Tongue (tissue), 2 donors: Measurements from ENCODE around the gene BHLHA9. TPM values are rescaled to one million over a fixed set of nuclear protein-coding genes. Genes with fewer than 3 reads are reported as not detected.
A peak's percentile ranks its signal among the peaks of the same experiment; 100 is the strongest.
"Not testable (repeated sequence)": the region's sequence is repeated elsewhere in the genome, so short reads cannot be mapped to it uniquely, and the experiment has no call there.

Experiments used
- DNase-seq: peaks from one replicate; pipeline ENCODE4 v3.0.0-alpha.2; 2015
- total RNA-seq: library from RNA; depleted of rRNA; stranded (reverse); fragments of >200 nt; gene quantifications from one replicate; pipeline ENCODE4 v1.2.3, GENCODE V29; 2014

The BHLHA9 gene
- not detected for total RNA-seq

DNA sequence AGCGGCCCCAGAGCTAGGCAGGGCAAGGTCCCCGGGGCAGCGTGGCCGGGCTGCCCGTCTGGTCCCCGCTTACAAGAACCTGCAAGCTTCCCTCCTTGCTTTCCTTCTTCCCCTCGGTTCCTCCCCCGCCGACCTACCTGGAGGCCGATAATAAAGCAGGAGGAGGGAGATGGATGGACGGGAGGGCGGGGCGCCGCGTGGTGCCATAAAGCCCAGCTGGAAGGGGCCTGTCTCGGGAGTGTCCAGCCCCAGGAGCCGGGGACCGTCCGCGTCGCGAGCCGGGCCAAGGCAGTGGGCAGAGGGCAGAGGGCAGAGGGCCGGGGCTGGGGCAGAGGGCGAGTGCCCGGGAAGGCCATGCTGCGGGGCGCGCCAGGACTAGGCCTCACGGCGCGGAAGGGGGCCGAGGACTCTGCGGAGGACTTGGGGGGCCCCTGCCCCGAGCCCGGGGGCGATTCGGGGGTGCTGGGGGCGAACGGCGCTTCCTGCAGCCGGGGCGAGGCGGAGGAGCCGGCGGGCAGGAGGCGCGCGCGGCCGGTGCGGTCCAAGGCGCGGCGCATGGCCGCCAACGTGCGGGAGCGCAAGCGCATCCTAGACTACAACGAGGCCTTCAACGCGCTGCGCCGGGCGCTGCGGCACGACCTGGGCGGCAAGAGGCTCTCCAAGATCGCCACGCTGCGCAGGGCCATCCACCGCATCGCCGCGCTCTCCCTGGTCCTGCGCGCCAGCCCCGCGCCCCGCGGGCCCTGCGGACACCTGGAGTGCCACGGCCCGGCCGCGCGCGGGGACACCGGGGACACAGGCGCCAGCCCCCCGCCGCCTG, at the start of gene BHLHA9:
Gene BHLHA9, plus strand, starts transcription at position 235 of the 820 bp plus-strand sequence. Its CDS starts 120 bp downstream, at position 355.
- no peak for DNase-seq

DNA sequence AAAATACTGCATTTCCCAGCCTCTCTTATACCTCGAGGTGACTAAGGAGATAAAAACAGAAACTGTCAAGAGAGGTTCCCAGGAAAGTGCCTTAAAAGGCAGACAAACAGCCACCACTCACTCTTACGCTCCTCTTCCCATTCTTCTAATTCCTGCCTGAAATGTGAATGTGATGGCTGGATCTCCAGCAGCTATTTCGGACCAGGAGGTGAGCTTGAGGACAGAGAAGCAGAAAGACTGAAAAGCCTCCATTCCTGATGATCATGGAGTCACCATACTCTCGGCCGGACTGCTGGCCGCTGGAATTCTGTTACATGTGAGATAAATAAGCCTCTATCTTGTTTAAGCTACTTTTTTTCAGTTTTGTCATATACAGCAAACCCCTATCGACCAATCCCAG, 49.0 kb upstream of the BHLHA9 start:
- no peak for DNase-seq

DNA sequence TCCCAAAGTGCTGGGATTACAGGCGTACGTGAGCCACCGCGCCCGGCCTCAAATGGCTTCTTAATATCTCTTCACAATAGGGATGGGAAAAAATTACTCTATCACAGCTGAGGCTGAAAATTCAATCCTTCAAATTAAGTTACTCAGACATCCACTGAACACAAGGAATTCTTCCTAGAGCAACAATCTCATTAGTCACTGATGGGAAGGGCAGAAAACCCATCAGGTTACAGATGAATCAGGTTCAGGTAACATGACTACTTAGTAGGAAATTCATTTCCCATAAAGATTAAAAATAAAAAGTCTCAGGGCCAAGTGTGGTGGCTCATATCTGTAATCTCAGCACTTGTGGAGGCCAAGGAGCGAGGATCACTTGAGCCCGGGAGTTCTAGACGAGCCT, 47.9 kb upstream of the BHLHA9 start:
- DNase-seq = no peak

DNA sequence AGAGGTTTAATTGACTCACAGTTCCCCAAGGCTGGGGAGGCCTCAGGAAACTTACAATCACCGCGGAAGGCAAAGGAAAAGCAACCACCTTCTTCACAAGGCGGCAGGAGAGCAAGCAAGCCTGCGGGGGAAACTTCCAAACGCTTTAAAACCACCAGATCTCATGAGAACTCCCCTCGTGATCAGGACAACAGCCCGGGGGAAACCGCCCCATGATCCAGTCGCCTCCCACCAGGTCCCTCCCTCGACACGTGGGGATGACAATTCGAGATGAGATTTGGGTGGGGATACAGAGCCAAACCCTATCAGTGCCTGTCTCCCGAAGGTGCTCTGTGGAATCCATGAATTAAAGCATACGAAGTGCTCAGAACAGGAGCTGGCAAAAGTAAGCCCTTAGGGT, 46.6 kb upstream of the BHLHA9 start:
- no peak for DNase-seq

DNA sequence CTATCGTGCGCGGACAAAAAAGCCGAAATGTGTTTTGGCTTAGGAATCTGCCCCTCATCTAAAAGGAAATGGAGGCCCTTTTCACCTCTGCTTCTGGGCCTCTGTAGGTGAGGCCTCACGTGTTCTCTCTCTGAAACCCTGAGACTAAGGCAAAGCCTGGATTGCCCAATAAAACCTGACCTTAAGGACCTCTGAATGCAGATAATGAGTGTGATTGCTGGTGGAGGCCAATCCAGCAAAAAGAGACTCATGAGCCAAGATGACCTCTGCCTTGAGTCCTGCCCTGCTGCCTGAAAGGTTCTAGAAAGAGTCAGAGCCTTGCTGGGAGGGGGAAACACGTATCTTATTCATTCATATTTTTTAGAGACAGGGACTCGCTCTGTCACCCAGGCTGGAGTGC, 45.9 kb upstream of the BHLHA9 start:
- no peak for DNase-seq

DNA sequence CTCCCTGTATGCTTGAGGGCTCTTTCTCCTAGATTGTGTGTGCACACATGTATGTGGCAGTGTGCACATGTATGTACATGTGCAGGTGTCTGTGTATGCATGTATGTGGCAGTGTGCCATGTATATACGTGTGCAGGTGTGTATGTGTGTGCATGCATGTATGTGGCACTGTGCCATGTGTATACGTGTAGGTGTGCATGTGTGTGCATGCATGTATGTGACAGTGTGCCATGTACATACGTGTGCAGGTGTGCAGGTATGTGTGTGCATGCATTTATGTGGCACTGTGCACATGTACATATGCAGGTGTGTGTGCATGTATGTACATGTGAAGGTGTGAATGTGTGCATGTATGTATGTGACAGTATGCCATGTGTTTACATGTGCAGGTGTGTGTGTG, 43.9 kb upstream of the BHLHA9 start:
- DNase-seq = no peak

DNA sequence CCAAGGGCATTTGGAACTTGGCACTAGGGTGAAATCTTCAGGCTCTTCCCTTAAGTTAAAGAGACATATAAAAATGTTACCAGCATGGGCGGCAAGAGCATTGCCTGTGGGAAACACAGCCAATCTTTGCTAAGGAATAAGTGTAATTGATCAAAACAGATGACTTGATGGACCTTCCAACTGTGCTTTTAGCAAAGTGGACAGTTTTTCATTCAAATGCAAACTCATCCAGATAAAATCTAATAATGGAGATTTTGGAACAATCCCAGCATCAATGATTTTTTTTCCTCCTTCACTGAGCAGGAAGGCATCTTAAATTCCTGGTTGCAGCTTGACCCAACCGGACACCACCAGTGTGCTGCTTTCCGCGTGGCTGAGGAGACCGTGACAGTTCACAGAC, 42.9 kb upstream of the BHLHA9 start:
- DNase-seq = no peak

DNA sequence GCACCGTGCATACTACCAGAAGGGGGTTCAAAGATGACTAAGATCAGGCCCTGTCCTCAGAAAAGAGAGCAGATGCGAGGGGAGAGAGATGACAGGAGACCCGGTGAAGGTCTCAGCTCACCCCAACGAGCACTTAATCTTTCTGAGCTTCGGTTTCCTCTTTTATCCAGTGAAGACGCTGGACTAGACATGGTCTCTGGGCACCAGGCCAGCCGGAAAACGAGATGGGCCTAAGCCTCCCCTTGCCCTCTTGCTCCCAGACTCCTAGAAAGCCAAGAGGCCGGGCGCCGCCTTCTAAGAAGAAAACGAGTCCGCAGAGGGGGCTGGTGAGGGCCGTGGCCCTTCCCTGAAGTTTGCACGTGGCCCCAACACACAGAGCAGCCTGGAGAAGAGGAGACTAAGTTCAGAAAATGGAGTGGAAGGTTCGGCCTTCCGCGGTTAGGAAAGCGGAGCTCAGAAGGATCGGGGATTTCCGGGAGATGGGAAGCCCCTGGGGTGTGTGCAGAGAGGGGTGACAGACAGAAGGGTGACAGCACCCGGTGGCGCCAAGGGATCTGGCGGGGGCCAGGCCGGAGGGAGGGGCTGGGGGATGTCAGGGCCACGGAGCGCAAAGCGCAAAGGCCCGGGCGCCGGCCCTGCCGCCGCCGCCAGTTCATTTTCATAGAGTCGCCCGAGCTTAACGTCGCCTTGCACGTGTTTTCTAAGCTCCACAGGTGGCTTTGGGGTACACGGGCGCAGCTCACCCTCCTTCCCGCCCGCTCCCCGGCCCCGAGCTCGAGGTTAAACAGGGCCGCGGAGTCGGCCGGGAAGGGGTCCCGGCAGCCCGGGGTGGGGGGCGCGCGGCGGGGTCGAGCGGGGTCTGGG, 42.1 kb upstream of the BHLHA9 start:
- DNase-seq = peak; percentile 30

DNA sequence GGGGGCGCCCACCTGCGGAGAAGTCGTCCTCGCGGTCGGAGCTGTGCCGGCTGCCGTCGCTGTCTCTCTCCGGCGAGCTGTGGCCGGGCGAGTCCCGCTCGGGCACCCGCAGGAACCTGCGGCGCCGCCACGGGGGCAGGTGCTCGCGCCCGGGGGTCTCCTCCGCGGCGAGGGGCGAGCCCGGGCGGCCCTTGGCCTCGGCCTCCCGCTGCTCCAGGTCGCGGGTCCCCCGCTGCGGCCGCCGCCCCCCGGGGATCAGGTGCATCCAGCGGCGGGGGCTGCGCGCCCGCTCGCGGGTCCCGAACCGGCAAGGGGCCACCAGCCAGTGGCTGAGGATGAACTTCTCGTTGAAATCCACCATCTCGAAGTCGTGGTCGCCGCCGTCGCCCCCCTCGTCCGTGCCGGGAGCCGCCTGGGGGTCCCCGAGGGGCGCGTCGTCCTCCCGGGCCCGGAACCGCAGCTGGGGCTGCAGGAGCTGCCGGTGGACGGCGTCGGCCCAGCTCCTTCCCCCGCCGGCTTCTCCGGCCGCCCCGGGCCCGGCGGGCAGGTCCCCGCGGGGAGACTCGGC, 41.4 kb upstream of the BHLHA9 start:
- DNase-seq = no peak

DNA sequence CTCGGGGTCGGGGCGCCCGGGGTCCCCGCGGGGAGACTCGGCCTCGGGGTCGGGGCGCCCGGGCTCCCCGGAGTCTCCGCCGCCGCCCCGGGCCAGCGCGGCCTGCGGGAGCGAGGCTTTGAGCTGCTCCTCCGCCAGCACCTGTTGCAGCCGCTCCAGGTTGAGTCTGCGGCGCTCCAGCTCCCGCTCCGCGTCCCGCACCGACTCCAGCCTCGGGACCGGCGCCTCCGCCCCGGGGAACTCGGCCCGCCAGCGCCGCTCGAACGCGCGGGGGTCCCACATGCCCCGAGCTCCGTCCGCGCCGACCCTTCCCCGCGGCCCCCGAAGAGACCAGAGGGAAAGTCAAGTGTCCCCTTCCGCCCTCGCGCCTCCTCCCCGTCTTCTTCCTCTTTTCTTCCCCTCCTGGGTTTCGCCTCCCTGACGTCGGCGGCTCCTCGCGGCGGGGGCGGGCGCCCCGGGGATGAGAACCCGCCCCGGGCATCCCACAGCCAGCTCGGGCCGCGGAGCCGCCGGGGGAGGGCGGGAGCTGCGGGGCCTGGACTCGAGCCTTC, 40.8 kb upstream of the BHLHA9 start:
- DNase-seq = peak; percentile 31

DNA sequence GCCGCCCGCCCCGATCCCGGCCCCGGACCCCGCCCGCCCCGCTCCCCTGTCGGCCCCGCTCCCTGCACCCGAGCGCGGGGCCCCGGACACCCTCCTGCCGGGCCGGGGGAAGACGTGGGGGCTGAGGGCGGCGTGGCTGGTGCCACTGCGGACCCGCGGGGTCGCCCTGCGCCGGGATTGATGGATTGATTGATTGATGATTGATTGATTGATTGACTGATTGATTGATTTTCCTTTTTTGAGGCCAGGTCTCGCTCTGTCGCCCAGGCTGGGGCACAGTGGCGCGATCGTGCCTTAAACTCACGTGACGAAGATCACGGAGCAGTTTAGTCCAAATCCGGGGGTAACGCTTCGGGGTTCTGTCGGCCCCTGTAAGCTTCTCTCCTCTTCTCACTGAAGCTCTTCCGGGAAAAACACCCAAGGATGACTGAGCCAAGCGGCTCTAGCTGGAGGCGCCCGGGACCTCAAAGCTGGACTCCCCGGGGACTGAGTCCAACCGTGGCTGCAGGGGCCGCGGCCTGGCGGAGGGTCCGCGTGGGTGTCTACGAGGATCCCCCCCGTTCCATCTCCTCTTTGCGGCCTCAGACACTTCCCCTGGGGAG, 40.2 kb upstream of the BHLHA9 start:
- no peak for DNase-seq

DNA sequence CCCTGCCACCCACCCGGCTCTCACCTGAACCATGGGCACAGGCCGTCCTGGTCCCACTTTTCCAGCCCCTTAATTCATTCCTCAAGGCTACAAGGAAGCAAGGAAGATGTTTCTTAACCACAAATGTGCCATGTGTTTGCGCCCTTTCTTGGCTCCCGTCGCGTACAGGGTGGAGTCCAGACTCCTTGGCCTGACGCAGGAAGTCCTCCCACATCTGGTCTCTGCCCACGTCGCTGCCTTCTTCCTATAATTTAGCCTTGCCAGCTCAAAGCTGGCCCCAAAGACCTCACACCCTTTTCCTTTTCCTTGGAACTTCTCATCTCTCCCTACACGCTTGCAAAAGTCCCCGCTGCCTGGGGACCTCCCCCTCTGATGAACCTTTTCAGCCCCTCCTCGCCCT, 38.8 kb upstream of the BHLHA9 start:
- no peak for DNase-seq

DNA sequence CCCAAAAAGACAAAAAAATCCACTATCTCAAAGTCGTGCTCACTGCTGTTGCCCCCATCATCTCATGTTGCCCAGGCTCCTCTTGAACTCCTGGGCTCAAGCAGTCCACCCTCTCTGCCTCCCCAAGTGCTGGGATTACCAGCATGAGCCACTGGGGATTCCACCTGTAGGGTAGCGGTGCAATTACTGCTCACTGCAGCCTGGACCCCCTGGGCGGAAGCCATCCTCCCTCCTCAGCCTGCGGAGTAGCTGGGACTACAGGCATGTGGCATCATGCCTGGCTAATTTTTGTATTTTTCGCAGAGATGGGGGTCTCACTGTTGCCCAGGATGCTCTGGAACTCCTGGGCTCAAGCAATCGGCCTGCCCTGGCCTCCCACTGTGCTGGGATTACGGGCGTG, 37.9 kb upstream of the BHLHA9 start:
- no peak for DNase-seq

DNA sequence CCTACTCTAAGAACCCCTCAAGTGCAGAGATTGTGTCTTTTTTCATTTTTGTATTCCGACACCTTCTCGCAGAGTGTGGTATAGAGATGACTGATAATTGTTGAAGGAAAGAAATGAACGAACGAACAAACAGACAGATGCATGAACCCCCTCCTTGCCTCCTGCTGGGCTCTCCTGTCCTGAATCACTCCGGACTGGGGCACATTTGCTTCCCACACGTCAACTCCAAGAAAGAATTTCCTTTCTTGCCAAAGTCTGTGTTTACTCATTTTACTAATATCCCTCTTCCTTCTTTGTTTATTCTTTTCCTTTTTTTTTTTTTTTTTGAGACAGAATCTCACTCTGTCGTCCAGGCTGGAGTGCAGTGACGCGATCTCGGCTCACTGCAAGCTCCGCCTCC, 37.5 kb upstream of the BHLHA9 start:
- no peak for DNase-seq

DNA sequence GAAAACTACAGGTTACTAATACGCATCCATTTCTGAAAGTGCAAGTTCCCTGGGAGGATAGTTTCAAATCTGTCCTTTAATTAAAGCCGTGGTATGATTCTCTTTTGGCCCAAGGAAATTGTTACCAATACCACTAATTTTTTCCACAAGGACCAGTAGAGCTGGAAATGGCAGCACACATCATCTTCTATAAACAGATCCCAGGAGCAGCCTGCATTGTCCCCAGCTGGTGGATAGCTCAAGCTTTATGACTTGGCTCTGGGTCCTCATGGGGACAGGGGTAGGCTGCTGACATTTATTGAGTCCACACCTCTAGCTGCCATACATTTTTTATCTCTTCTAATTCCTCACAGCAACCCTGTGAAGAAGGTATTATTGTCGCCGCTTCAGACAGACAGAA, 35.8 kb upstream of the BHLHA9 start:
- peak; percentile 23 for DNase-seq

DNA sequence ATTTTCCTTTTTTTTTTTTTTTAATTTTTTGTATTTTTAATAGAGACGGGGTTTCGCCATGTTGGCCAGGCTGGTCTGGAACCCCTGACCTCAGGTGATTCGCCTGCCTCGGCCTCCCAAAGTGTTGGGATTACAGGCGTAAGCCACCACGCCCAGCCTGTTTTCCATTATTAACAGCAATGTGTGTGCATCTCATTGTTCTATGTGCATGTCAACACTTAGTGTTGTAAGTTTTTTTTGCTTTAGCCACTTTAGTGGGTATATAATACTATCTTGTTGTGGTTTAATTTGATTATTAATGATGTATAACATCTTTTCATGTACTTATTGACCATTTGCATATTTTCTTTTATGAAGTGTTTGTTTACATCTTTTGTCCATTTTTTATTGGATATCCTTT, 32.8 kb upstream of the BHLHA9 start:
- DNase-seq = no peak

DNA sequence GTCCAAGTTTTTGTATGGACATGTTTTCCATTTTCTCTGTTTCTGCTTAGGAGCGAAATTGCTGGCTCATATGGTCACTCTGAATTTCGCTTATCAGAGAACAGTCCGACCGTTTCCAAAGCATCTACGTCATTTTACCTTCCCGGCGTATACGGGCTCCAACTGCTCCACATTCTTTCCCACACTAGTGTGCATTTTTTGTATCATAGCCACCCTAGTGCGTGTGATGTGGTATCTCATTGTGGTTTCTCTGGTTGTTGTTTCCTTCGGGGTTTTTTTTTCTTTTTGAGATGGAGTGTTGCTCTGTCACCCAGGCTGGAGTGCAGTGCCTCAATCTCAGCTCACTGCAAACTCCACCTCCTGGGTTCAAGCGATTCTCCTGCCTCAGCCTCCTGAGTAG, 31.0 kb upstream of the BHLHA9 start:
- no peak for DNase-seq

DNA sequence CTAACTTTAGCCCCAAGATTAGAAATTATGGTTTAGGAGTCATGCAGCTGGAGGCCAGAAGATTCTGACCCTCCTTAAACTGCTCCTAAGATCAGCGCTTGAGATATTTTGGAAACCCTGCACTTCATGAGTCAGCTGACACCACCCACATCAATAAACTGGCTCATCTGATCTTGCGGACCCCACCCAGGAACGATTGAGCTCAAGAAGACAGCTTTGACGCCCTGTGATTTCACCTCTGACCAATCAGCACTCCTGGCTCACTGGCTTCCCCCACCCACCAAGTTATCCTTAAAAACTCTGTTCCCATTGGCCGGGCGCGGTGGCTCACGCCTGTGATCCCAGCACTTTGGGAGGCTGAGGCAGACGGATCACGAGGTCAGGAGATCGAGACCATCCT, 29.8 kb upstream of the BHLHA9 start:
- DNase-seq = not testable (repeated sequence)

DNA sequence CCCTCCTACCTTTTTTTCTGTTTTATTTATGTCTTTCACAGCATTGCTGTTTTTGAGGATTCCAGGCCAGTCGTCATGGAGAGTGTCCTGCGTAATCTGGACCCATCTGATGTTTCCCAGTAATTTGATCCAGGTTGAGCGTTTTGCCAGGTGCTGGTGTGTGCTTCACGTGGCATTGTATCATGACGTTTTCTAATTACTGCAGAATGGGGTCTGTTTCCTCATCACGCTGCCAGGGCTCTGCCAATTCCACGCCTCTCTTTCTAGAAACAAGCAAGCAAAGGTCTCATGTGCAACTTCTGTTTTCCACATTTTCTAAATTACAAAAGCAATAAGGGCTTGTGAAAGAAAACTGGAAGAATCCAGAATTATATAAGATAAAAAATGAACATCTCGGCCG, 28.3 kb upstream of the BHLHA9 start:
- DNase-seq = peak; percentile 82

DNA sequence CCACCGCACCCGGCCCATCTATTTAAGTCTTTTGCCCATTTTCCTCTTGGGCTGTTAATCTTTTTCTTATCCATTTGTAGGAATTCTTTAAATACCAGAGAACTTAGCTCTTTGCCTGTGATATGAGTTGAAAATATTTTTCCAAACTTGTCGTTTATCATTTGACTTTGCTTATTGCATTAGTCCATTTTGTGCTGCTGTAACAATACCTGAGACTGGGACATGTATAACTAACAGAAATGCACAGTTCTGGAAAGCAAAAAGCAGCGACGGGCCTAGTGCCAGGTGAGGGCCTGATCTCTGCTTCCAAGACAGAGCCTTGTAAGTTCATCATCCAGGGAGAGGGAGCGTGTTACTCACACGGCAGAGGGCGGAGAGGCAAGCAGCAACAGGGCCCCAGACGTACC, 25.6 kb upstream of the BHLHA9 start:
- DNase-seq = peak; percentile 15

DNA sequence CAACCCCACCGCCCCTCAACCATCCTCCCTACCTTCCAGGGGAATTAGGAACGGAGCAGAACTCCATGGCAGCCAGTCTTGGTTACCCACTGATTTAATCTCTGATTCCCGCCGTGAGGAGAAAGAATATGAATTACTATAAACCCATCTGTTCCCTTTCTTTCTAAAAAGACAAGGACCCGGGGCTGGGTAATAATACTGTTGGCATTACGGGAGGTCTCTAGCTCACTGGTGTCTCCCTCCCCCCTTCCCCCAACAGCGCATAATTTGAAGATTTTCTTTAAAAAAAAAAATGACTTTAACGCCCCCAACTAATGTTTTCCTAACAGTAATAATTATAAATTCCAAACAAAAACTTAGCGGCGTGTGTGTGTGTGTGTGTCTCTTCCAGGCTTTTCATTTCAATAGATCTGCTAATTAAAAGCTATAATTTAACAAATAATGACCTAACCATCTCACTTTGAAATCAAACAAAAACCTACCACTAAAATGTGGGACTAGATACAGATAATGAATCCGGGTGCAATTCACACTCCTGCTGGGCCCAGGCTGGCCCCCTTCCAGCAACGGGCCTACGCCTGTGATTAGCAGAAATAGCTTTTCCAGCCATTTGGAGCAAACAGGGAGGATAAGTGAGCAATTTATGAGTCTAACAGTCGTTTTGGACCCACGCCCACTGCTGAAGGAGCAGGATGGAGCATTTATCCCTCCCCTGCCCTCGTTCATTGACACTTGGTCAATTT, 18.2 kb upstream of the BHLHA9 start:
- DNase-seq = peak; percentile 39

DNA sequence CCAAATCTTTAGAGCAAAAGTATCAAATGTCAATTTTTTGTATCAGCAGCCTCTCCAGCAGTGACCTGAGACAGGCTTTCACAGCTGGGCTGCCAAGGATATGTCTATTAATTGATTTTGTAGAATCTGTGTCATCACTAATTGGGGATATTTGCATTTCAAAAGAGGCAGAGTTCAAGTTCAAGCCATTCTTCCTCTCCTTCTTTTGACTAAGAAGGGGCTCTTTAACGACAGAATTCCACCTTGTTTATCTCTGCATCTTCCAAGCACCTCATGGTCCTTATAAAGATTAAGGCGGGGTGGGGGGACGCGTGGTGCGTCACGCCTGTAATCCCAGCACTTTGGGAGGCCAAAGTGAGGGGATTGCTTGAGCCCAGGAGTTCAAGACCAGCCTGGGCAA, 15.2 kb upstream of the BHLHA9 start:
- no peak for DNase-seq
